ENCODE measurements around the gene SFXN1.

The SFXN1 gene

GRCh38 chr5:175466700-175467318 lies 11.6 kb upstream of the SFXN1 start:
- no peak for DNase-seq

GRCh38 chr5:175467983-175468690 lies 10.2 kb upstream of the SFXN1 start:
- no peak for DNase-seq

GRCh38 chr5:175468892-175469291 lies 9.5 kb upstream of the SFXN1 start:
- no peak for DNase-seq

- no peak for DNase-seq
Measured at GRCh38 chr5:175469916-175470315, 8.4 kb upstream of the SFXN1 start.

GRCh38 chr5:175470781-175471180 lies 7.6 kb upstream of the SFXN1 start:
- no peak for DNase-seq

GRCh38 chr5:175471196-175471595 lies 7.2 kb upstream of the SFXN1 start:
- no peak for DNase-seq

GRCh38 chr5:175471628-175472027 lies 6.7 kb upstream of the SFXN1 start:
- no peak for DNase-seq

- no peak for DNase-seq
Measured at GRCh38 chr5:175472378-175472777, 6.0 kb upstream of the SFXN1 start.

- DNase-seq: no peak
Measured at GRCh38 chr5:175475248-175475647, 3.1 kb upstream of the SFXN1 start.

- DNase-seq: no peak
Measured at GRCh38 chr5:175477440-175477839, 920 bp upstream of the SFXN1 start.

GRCh38 chr5:175478008-175478383 lies 364 bp upstream of the SFXN1 start:
- DNase-seq: no peak

GRCh38 chr5:175479125-175479881 lies 943 bp downstream of the SFXN1 start:
- DNase-seq: no peak

- DNase-seq: no peak
Measured at GRCh38 chr5:175483337-175483736, 5.0 kb downstream of the SFXN1 start.

- DNase-seq: no peak
Measured at GRCh38 chr5:175484322-175484721, 6.0 kb downstream of the SFXN1 start.

- no peak for DNase-seq
Measured at GRCh38 chr5:175484829-175485228, 6.5 kb downstream of the SFXN1 start.

- no peak for DNase-seq
Measured at GRCh38 chr5:175485631-175486030, 7.3 kb downstream of the SFXN1 start.

GRCh38 chr5:175487514-175488222 lies 9.3 kb downstream of the SFXN1 start:
- DNase-seq: no peak

- no peak for DNase-seq
Measured at GRCh38 chr5:175489693-175490443, 11.5 kb downstream of the SFXN1 start.

- no peak for DNase-seq
Measured at GRCh38 chr5:175491223-175491622, 12.9 kb downstream of the SFXN1 start.

GRCh38 chr5:175493260-175493659 lies 14.9 kb downstream of the SFXN1 start:
- DNase-seq: no peak

- DNase-seq: no peak
Measured at GRCh38 chr5:175493726-175494125, 15.4 kb downstream of the SFXN1 start.

GRCh38 chr5:175494264-175495183 lies 16.2 kb downstream of the SFXN1 start:
- DNase-seq: no peak

Data from GDM1 (cell line).